DMS 273 (cell line): Measurements from ENCODE around the gene CABCOCO1.

Source experiments
- DNase-seq: peaks from one replicate; lab custom pipeline; 2025; ENCODE audit not compliant: unreplicated experiment; lab: John Stamatoyannopoulos, UW

CABCOCO1 gene

GRCh38 chr10:61752111-61753011, 89.6 kb downstream of the CABCOCO1 start:
- DNase-seq, result peak; percentile 12

GRCh38 chr10:61753453-61753852, 90.7 kb downstream of the CABCOCO1 start:
- no peak for DNase-seq

- DNase-seq, result peak; percentile 65
Observed at GRCh38 chr10:61754587-61755550, 92.1 kb downstream of the CABCOCO1 start.

- DNase-seq, result no peak
Observed at GRCh38 chr10:61757001-61757400, 94.3 kb downstream of the CABCOCO1 start.

- DNase-seq, result no peak
Observed at GRCh38 chr10:61757525-61758397, 95.0 kb downstream of the CABCOCO1 start.

GRCh38 chr10:61758433-61758832, 95.7 kb downstream of the CABCOCO1 start:
- no peak for DNase-seq

- no peak for DNase-seq
Observed at GRCh38 chr10:61759751-61760150, 97.0 kb downstream of the CABCOCO1 start.

- peak; percentile 1 for DNase-seq
Observed at GRCh38 chr10:61760943-61761824, 98.5 kb downstream of the CABCOCO1 start.

GRCh38 chr10:61761825-61762217, 99.1 kb downstream of the CABCOCO1 start:
- DNase-seq, result no peak

GRCh38 chr10:61763778-61764177, 101.0 kb downstream of the CABCOCO1 start:
- DNase-seq, result no peak

- no peak for DNase-seq
Observed at GRCh38 chr10:61764486-61764885, 101.8 kb downstream of the CABCOCO1 start.

- DNase-seq, result no peak
Observed at GRCh38 chr10:61765176-61766087, 102.7 kb downstream of the CABCOCO1 start.

GRCh38 chr10:61766927-61767326, 104.2 kb downstream of the CABCOCO1 start:
- DNase-seq, result no peak

- DNase-seq, result no peak
Observed at GRCh38 chr10:61774031-61774430, 111.3 kb downstream of the CABCOCO1 start.

- DNase-seq, result no peak
Observed at GRCh38 chr10:61775111-61775510, 112.4 kb downstream of the CABCOCO1 start.

GRCh38 chr10:61776615-61777266, 114.0 kb downstream of the CABCOCO1 start:
- DNase-seq, result no peak

- no peak for DNase-seq
Observed at GRCh38 chr10:61778137-61778536, 115.4 kb downstream of the CABCOCO1 start.

- DNase-seq, result no peak
Observed at GRCh38 chr10:61779276-61779675, 116.5 kb downstream of the CABCOCO1 start.
